Astrocyte of the cerebellum (primary cell): ENCODE data around the gene ABCC3.
A peak's percentile ranks its signal among the peaks of the same experiment; 100 is the strongest.
"Not testable (repeated sequence)": the region's sequence is repeated elsewhere in the genome, so short reads cannot be mapped to it uniquely, and the experiment has no call there.

Experiments
- DNase-seq: peaks from one replicate; pipeline ENCODE4 v3.0.0-alpha.2; 2011; ENCODE audit warnings: low read depth
- H3K4me3 ChIP-seq: 2 replicates; pipeline ENCODE4 v1.5.1; 2011; ENCODE audit warnings: mild to moderate bottlenecking, low read depth, low read length, moderate library complexity
- in situ Hi-C: cut with HindIII; loops from 2 replicates; pipeline ENCODE4 v1.10.0; 2017; ENCODE audit warnings: low sequenced_read_pairs
- TF ChIP-seq, protein P1 (sequence below): IDR thresholded peaks from 2 replicates; pipeline ENCODE4 v1.5.1; 2012; ENCODE audit warnings: low read length, low read depth, moderate library complexity, mild to moderate bottlenecking; ENCODE audit errors: missing control alignments

The ABCC3 gene

DNA sequence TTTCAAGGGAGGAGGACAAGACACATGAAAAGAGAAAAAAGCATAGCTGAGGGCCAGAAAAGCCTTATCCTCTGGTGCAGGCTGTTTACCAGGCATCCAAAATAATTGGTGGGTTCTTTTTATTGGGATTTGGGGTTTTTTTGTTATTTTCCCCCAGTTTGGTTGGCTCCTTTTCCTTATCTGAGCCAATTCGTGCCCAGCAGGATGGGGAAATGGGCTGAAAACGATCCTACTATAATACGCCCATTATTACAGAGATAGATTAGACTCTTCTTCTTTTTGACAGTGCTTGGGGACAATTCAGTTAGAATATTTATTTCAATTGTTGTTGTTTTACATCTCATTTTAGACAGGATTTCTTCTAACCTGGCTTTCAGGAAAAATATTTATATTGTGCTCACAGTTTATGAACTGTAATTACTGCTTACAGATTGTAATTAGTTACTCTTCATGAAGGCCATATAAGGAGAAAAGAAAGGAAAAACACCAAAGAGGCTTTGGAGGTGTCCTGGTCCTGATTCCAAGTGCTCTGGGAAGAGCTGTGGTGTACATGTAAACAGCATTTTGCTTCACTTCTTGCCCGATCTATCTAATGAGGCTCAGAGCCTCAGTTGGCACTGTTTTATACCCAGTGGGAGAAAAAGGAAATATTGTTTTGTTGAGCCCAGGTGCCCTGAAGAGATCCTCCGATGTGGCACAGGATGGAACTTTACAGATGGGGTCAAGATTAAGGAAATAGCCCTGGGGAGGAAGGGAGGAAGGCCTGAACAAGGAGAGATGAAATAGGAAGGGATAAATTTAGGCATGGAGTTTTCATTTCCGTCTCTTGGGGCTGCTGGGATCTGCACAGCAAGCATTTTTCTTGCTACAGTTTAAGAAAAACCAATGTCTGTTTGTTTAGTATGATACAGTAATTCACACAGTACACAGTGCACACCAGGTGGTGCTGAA, 73.6 kb downstream of the ABCC3 start:
- peak overlapping the region; percentile 68 for H3K4me3 ChIP-seq
- TF ChIP-seq, protein P1, sequence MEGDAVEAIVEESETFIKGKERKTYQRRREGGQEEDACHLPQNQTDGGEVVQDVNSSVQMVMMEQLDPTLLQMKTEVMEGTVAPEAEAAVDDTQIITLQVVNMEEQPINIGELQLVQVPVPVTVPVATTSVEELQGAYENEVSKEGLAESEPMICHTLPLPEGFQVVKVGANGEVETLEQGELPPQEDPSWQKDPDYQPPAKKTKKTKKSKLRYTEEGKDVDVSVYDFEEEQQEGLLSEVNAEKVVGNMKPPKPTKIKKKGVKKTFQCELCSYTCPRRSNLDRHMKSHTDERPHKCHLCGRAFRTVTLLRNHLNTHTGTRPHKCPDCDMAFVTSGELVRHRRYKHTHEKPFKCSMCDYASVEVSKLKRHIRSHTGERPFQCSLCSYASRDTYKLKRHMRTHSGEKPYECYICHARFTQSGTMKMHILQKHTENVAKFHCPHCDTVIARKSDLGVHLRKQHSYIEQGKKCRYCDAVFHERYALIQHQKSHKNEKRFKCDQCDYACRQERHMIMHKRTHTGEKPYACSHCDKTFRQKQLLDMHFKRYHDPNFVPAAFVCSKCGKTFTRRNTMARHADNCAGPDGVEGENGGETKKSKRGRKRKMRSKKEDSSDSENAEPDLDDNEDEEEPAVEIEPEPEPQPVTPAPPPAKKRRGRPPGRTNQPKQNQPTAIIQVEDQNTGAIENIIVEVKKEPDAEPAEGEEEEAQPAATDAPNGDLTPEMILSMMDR, result no peak

DNA sequence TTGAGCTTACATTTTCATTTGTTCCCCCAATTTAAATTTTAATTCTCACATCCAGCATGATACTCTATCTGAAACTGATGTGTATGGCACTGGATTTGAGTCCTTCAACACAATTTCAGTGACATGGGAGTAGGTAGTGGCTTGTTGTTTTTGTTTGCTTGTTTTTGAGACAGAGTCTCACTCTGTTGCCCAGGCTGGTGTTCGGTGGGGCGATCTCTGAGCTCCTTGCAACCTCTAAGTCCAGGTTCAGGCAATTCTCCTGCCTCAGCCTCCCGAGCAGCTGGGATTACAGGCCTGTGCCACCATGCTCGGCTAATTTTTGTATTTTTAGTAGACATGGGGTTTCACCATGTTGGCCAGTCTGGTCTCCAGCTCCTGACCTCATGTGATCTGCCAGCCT, 74.4 kb downstream of the ABCC3 start:
- H3K4me3 ChIP-seq, DNase-seq, in situ Hi-C loops: not testable (repeated sequence)

More for the DNA sequence above, 73.6 kb downstream of the ABCC3 start:
- DNase-seq, result no peak
- in situ Hi-C loops, result no loop called here

- no peak for DNase-seq
- TF ChIP-seq, protein P1, result no peak
- in situ Hi-C loops, result no loop called here
- H3K4me3 ChIP-seq, result no peak overlapping the region
These were observed 75.3 kb downstream of the ABCC3 start for GRCh38 chr17:50710025-50710424.

DNA sequence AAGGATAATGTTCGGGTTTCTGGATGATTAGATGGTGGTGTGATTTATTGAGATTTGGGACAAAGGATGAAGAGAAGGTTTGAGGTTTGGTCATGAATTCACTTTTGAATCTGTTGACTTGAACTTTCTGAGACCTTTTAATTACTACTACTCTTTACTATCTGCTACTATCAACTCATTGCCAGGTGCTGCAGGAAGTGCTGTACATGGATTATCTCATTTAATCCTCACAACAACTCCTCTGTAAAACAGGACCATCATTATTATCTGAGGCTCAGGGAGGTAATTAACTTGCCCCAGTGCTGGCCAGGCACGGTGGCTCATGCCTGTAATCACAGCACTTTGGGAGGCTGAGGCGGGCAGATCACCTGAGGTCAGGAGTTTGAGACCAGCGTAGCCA, 76.0 kb downstream of the ABCC3 start:
- no peak for DNase-seq
- TF ChIP-seq, protein P1, result no peak
- H3K4me3 ChIP-seq, result no peak overlapping the region

DNA sequence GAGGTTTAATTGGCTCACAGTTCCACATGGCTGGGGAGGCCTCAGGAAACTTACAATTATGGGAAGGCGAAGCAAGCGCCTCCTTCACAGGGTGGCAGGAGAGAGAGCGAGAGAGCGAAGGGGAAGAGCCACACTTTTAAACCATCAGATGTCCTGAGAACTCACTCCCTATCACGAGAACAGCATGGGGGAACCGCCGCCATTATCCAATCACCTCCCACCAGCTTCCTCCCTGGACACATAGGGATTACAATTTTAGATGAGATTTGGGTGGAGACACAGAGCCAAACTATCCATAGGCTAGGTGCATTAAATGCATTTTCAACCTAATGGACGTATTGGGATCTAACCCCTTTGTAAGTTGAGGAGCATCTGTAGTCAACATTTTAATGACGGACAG, 78.0 kb downstream of the ABCC3 start:
- in situ Hi-C loops, result no loop called here
- no peak for DNase-seq
- no peak overlapping the region for H3K4me3 ChIP-seq
- TF ChIP-seq, protein P1, result no peak

More for the DNA sequence above, 76.0 kb downstream of the ABCC3 start:
- in situ Hi-C loops, result no loop called here

DNA sequence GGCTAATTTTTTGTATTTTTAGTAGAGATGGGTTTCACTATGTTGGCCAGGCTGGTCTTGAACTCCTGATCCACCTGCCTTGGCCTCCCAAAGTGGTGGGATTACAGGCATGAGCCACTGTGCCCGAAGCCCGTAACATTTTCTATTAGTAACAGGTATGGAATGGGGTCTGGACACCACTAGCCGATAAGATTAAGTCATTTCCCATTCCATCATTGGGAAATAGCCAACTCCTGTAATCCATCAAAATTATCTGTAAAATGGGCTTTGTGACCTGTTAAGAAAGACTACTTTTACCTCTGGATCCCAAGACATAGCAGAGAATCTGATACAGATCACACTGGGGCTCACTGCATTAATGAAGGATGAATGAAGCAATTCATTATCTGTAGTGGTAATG, 80.8 kb downstream of the ABCC3 start:
- in situ Hi-C loops, result no loop called here
- TF ChIP-seq, protein P1, result no peak
- H3K4me3 ChIP-seq, result no peak overlapping the region
- no peak for DNase-seq
